Measurements from ENCODE around the gene DAZL.

DNA sequence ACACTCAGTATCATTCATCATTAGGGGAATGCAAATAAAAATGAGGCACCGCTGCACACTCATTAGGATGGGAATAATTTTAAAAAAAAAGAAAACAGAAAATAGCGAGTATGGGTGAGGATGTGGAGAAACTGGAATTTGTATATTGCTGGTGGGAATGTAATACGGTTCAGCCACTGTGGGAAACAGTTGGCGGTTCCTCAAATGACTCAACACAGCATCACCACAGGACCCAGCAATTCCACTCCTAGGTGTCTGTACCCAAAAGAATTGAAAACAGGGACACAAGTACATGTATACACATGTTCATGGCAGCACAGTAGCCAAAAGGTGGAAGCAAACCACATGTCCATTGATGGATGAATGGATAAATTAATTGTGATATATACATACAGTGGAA lies 56.5 kb downstream of the DAZL start:
- TF ChIP-seq, protein P1, sequence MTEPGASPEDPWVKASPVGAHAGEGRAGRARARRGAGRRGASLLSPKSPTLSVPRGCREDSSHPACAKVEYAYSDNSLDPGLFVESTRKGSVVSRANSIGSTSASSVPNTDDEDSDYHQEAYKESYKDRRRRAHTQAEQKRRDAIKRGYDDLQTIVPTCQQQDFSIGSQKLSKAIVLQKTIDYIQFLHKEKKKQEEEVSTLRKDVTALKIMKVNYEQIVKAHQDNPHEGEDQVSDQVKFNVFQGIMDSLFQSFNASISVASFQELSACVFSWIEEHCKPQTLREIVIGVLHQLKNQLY (CRISPR knock-in tag; IDR thresholded peaks at IDR 0.05): no peak
- TF ChIP-seq CTCF (IDR thresholded peaks at IDR 0.05) (no peak), HMGXB4 (CRISPR knock-in tag; IDR thresholded peaks at IDR 0.05) (no peak), FOXJ3 (CRISPR knock-in tag; IDR thresholded peaks at IDR 0.05; ENCODE audit: borderline replicate concordance) (no peak), USF2 (CRISPR knock-in tag; IDR thresholded peaks at IDR 0.05) (no peak), TEAD4 (CRISPR knock-in tag; IDR thresholded peaks at IDR 0.05) (no peak), NR2C2 (CRISPR knock-in tag; IDR thresholded peaks at IDR 0.05) (no peak), TCF7 (CRISPR knock-in tag; IDR thresholded peaks at IDR 0.05; ENCODE audit: low read depth) (no peak), PRDM15 (CRISPR knock-in tag; IDR thresholded peaks at IDR 0.05) (no peak)
- TF ChIP-seq, protein P2, sequence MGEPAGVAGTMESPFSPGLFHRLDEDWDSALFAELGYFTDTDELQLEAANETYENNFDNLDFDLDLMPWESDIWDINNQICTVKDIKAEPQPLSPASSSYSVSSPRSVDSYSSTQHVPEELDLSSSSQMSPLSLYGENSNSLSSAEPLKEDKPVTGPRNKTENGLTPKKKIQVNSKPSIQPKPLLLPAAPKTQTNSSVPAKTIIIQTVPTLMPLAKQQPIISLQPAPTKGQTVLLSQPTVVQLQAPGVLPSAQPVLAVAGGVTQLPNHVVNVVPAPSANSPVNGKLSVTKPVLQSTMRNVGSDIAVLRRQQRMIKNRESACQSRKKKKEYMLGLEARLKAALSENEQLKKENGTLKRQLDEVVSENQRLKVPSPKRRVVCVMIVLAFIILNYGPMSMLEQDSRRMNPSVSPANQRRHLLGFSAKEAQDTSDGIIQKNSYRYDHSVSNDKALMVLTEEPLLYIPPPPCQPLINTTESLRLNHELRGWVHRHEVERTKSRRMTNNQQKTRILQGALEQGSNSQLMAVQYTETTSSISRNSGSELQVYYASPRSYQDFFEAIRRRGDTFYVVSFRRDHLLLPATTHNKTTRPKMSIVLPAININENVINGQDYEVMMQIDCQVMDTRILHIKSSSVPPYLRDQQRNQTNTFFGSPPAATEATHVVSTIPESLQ (CRISPR knock-in tag; IDR thresholded peaks at IDR 0.05): no peak
- TF ChIP-seq, protein P3, sequence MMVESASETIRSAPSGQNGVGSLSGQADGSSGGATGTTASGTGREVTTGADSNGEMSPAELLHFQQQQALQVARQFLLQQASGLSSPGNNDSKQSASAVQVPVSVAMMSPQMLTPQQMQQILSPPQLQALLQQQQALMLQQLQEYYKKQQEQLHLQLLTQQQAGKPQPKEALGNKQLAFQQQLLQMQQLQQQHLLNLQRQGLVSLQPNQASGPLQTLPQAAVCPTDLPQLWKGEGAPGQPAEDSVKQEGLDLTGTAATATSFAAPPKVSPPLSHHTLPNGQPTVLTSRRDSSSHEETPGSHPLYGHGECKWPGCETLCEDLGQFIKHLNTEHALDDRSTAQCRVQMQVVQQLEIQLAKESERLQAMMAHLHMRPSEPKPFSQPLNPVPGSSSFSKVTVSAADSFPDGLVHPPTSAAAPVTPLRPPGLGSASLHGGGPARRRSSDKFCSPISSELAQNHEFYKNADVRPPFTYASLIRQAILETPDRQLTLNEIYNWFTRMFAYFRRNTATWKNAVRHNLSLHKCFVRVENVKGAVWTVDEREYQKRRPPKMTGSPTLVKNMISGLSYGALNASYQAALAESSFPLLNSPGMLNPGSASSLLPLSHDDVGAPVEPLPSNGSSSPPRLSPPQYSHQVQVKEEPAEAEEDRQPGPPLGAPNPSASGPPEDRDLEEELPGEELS (CRISPR knock-in tag; IDR thresholded peaks at IDR 0.05): no peak
- TF ChIP-seq, protein P4, sequence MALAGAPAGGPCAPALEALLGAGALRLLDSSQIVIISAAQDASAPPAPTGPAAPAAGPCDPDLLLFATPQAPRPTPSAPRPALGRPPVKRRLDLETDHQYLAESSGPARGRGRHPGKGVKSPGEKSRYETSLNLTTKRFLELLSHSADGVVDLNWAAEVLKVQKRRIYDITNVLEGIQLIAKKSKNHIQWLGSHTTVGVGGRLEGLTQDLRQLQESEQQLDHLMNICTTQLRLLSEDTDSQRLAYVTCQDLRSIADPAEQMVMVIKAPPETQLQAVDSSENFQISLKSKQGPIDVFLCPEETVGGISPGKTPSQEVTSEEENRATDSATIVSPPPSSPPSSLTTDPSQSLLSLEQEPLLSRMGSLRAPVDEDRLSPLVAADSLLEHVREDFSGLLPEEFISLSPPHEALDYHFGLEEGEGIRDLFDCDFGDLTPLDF (CRISPR knock-in tag; IDR thresholded peaks at IDR 0.05): no peak
